NT2/D1 (cell line): ENCODE results near the gene CSH2.

Experiments
- YY1 ChIP-seq: IDR thresholded peaks from 2 replicates; pipeline ENCODE4 v1.6.1; 2011; ENCODE audit not compliant: insufficient read length, insufficient read depth
- ZNF274 ChIP-seq: IDR thresholded peaks from 2 replicates; pipeline ENCODE4 v1.6.1; 2011; ENCODE audit warnings: mild to moderate bottlenecking, low read depth, low read length

- TF ChIP-seq YY1 (no peak), ZNF274 (no peak)
These were observed 44.5 kb downstream of the CSH2 start for GRCh38 chr17:63828936-63829335.
